Stimulated activated effector memory CD8-positive, alpha-beta T cell treated with anti-CD3 and anti-CD28 coated beads, Interleukin-12 subunit alpha, Interleukin-12 subunit beta, amount 100 ng/mL, for 72 hours (primary cell): ENCODE results near the gene CHMP2B.
"Not testable (repeated sequence)": the region's sequence is repeated elsewhere in the genome, so short reads cannot be mapped to it uniquely, and the experiment has no call there.

Source experiments
- ATAC-seq: fragments of 150-1000 bp; cut with Tn5 transposase; 2 replicates; pipeline ENCODE4 v1.10.0; 2021
- DNase-seq, 2 donors: peaks; one replicate each; pipeline ENCODE4 v3.0.0; 2021 to 2022; ENCODE audit warnings: low spot score in 2 of 2
- H3K27ac Mint-ChIP-seq: one replicate; pipeline ENCODE4 v1.8.0; 2022; ENCODE audit warnings: mild to moderate bottlenecking, mixed read lengths
- H3K36me3 Mint-ChIP-seq: one replicate; pipeline ENCODE4 v1.8.0; 2022; ENCODE audit warnings: mild to moderate bottlenecking, mixed read lengths
- H3K4me1 Mint-ChIP-seq: one replicate; pipeline ENCODE4 v1.8.0; 2022; ENCODE audit warnings: mixed read lengths
- H3K4me3 Mint-ChIP-seq: one replicate; pipeline ENCODE4 v1.8.0; 2022; ENCODE audit warnings: mild to moderate bottlenecking, mixed read lengths
- H3K9me3 Mint-ChIP-seq: one replicate; pipeline ENCODE4 v1.8.0; 2022; ENCODE audit warnings: mixed read lengths

CHMP2B gene

GRCh38 chr3:87267953-87268645, 41.0 kb downstream of the CHMP2B start:
- no peak for ATAC-seq
- Mint-ChIP-seq H3K9me3 (no peaks in the 10 kb centered on the region), H3K36me3 (no peaks in the 10 kb centered on the region), H3K4me1 (peaks cover 15% of the 10 kb centered on the region), H3K27ac (no peak overlapping the region), H3K4me3 (no peak overlapping the region)
- no peak for DNase-seq

- Mint-ChIP-seq H3K4me1 (peaks cover 15% of the 10 kb centered on the region), H3K27ac (no peak overlapping the region), H3K36me3 (no peaks in the 10 kb centered on the region), H3K9me3 (no peaks in the 10 kb centered on the region), H3K4me3 (no peak overlapping the region)
- ATAC-seq (no peak), DNase-seq (no peak)
Measured at GRCh38 chr3:87268646-87269211, 41.6 kb downstream of the CHMP2B start.

GRCh38 chr3:87269723-87270122, 42.6 kb downstream of the CHMP2B start:
- Mint-ChIP-seq H3K36me3 (no peaks in the 10 kb centered on the region), H3K27ac (no peak overlapping the region), H3K9me3 (no peaks in the 10 kb centered on the region), H3K4me1 (peaks cover 15% of the 10 kb centered on the region), H3K4me3 (no peak overlapping the region)
- no peak for ATAC-seq
- DNase-seq: no peak

GRCh38 chr3:87270908-87271700, 44.0 kb downstream of the CHMP2B start:
- Mint-ChIP-seq H3K27ac (no peak overlapping the region), H3K9me3 (no peaks in the 10 kb centered on the region), H3K4me1 (peaks cover 15% of the 10 kb centered on the region), H3K4me3 (no peak overlapping the region), H3K36me3 (no peaks in the 10 kb centered on the region)
- no peak for DNase-seq
- peak; percentile 71 for ATAC-seq

GRCh38 chr3:87272718-87273341, 45.7 kb downstream of the CHMP2B start:
- DNase-seq (no peak), ATAC-seq (peak; percentile 89)
- H3K9me3 Mint-ChIP-seq: no peaks in the 10 kb centered on the region
- H3K27ac Mint-ChIP-seq: no peak overlapping the region
- H3K4me3 Mint-ChIP-seq: no peak overlapping the region
- H3K36me3 Mint-ChIP-seq: no peaks in the 10 kb centered on the region
- H3K4me1 Mint-ChIP-seq: peaks cover 15% of the 10 kb centered on the region

GRCh38 chr3:87276484-87276883, 49.4 kb downstream of the CHMP2B start, which contains the start of gene POU1F1:
TSS of gene POU1F1 (minus strand) at chr3:87276584. CDS start at chr3:87276462, 122 bp downstream.
- Mint-ChIP-seq H3K36me3 (no peaks in the 10 kb centered on the region), H3K4me1 (peaks cover 2% of the 10 kb centered on the region), H3K27ac (no peak within 1 kb of the TSS), H3K4me3 (no peak within 1 kb of the TSS), H3K9me3 (no peaks in the 10 kb centered on the region)
- ATAC-seq (no peak), DNase-seq (no peak)

GRCh38 chr3:87287011-87287410, 59.9 kb downstream of the CHMP2B start:
- no peaks in the 10 kb centered on the region for H3K36me3 Mint-ChIP-seq
- DNase-seq (no peak), ATAC-seq (peak; percentile 99)
- no peak overlapping the region for H3K27ac Mint-ChIP-seq
- peaks cover 8% of the 10 kb centered on the region for H3K4me1 Mint-ChIP-seq
- no peak overlapping the region for H3K4me3 Mint-ChIP-seq
- no peaks in the 10 kb centered on the region for H3K9me3 Mint-ChIP-seq

- Mint-ChIP-seq H3K4me1 (peaks cover 8% of the 10 kb centered on the region), H3K9me3 (no peaks in the 10 kb centered on the region), H3K4me3 (no peak overlapping the region), H3K27ac (no peak overlapping the region), H3K36me3 (no peaks in the 10 kb centered on the region)
- ATAC-seq (no peak), DNase-seq (no peak)
Measured at GRCh38 chr3:87288446-87288845, 61.3 kb downstream of the CHMP2B start.

GRCh38 chr3:87298111-87298718, 71.1 kb downstream of the CHMP2B start:
- H3K27ac Mint-ChIP-seq: no peak overlapping the region
- H3K4me3 Mint-ChIP-seq: no peak overlapping the region
- H3K36me3 Mint-ChIP-seq: no peaks in the 10 kb centered on the region
- DNase-seq: no peak
- H3K4me1 Mint-ChIP-seq: no peaks in the 10 kb centered on the region
- peak; percentile 58 for ATAC-seq
- no peaks in the 10 kb centered on the region for H3K9me3 Mint-ChIP-seq

- not testable (repeated sequence) for DNase-seq, ATAC-seq, H3K9me3 Mint-ChIP-seq, H3K27ac Mint-ChIP-seq, H3K36me3 Mint-ChIP-seq, H3K4me3 Mint-ChIP-seq, H3K4me1 Mint-ChIP-seq
Measured at GRCh38 chr3:87305031-87305430, 77.9 kb downstream of the CHMP2B start.
